HEK293 (cell line): Measurements from ENCODE around the gene PRMT1.
A peak's percentile ranks its signal among the peaks of the same experiment; 100 is the strongest.

Experiments used
- CTCF ChIA-PET: fragments of 350-600 bp; formaldehyde crosslinking; extraction: SDS; loops from one replicate; lab custom pipeline; 2021; ENCODE audit warnings: antibody characterized with exemption; lab: Yijun Ruan, JAX
- POLR2A ChIA-PET: fragments of 300-600 bp; formaldehyde crosslinking; extraction: SDS; loops from one replicate; lab custom pipeline; 2020; ENCODE audit warnings: antibody characterized with exemption, inconsistent platforms; lab: Yijun Ruan, JAX
- H3K27ac ChIP-seq: fragments of 200-500 bp; sonication (Bioruptor generic); 2 replicates; pipeline ENCODE4 v1.5.1; 2014; ENCODE audit warnings: low read depth, low read length, control low read depth, inconsistent platforms; ENCODE audit errors: extremely low read depth
- H3K36me3 ChIP-seq, 2 experiments: fragments of 200-500 bp in 1 of 2; sonication (Bioruptor generic) in 1 of 2; 1 replicate in 1 of 2; 2 replicates in 1 of 2; pipeline ENCODE4 v1.5.1; 2014 to 2017; ENCODE audit warnings: inconsistent platforms in 2 of 2, low read length in 2 of 2; ENCODE audit not compliant: control insufficient read depth in 2 of 2, insufficient read depth in 1 of 2
- H3K4me1 ChIP-seq: fragments of 200-500 bp; sonication (Bioruptor generic); 2 replicates; pipeline ENCODE4 v1.5.1; 2014; ENCODE audit warnings: mild to moderate bottlenecking, low read length, inconsistent platforms; ENCODE audit not compliant: control insufficient read depth, insufficient read depth
- H3K4me3 ChIP-seq: 2 replicates; pipeline ENCODE4 v1.5.1; 2011; ENCODE audit warnings: low read depth, mild to moderate bottlenecking, control low read depth, low read length, moderate library complexity
- H3K9me3 ChIP-seq: fragments of 200-500 bp; sonication (Bioruptor generic); 2 replicates; pipeline ENCODE4 v1.5.1; 2014; ENCODE audit warnings: low read depth, low read length, inconsistent platforms; ENCODE audit not compliant: control insufficient read depth, insufficient read depth
- BCL11B ChIP-seq: fragments of 450-650 bp; formaldehyde crosslinking; IDR thresholded peaks from 2 replicates; pipeline ENCODE4 v1.5.1; 2016; ENCODE audit warnings: low read depth, missing biosample characterization, missing genetic modification characterization
- KLF7 ChIP-seq: fragments of 450-650 bp; formaldehyde crosslinking; IDR thresholded peaks from 2 replicates; pipeline ENCODE4 v1.5.1; 2016; ENCODE audit warnings: missing biosample characterization, missing genetic modification characterization, borderline replicate concordance
- PBX3 ChIP-seq: sonication (generic); formaldehyde crosslinking; IDR thresholded peaks from 2 replicates; pipeline ENCODE4 v1.8.1; 2022; ENCODE audit warnings: mild to moderate bottlenecking, moderate library complexity, missing genetic modification reagents
- PRDM1 ChIP-seq: fragments of 450-650 bp; formaldehyde crosslinking; IDR thresholded peaks from 2 replicates; pipeline ENCODE4; 2016; ENCODE audit warnings: missing biosample characterization, missing genetic modification characterization
- PRDM6 ChIP-seq: fragments of 450-650 bp; formaldehyde crosslinking; IDR thresholded peaks from 2 replicates; pipeline ENCODE4 v1.5.1; 2017; ENCODE audit warnings: missing biosample characterization, missing genetic modification characterization
- SETDB1 ChIP-seq: IDR thresholded peaks from one replicate; pipeline ENCODE4 v1.6.1; 2017; ENCODE audit warnings: mild to moderate bottlenecking, low read length, moderate library complexity, mixed read lengths; ENCODE audit not compliant: insufficient read length
- SP2 ChIP-seq: fragments of 450-650 bp; formaldehyde crosslinking; IDR thresholded peaks from 2 replicates; pipeline ENCODE4 v1.5.1; 2016; ENCODE audit warnings: missing biosample characterization, missing genetic modification characterization
- SP3 ChIP-seq: fragments of 450-650 bp; formaldehyde crosslinking; IDR thresholded peaks from 2 replicates; pipeline ENCODE4 v1.5.1; 2016; ENCODE audit warnings: missing biosample characterization, missing genetic modification characterization
- ZNF146 ChIP-seq: fragments of 450-650 bp; formaldehyde crosslinking; IDR thresholded peaks from 2 replicates; pipeline ENCODE4 v1.5.1; 2016; ENCODE audit warnings: missing biosample characterization, missing genetic modification characterization
- ZNF157 ChIP-seq: fragments of 450-650 bp; formaldehyde crosslinking; IDR thresholded peaks from 2 replicates; pipeline ENCODE4 v1.5.1; 2016; ENCODE audit warnings: missing biosample characterization, missing genetic modification characterization
- ZNF221 ChIP-seq: fragments of 450-650 bp; formaldehyde crosslinking; IDR thresholded peaks from 2 replicates; pipeline ENCODE4 v1.5.1; 2017; ENCODE audit warnings: missing biosample characterization, missing genetic modification characterization, borderline replicate concordance
- ZNF292 ChIP-seq: fragments of 450-650 bp; formaldehyde crosslinking; IDR thresholded peaks from 2 replicates; pipeline ENCODE4 v1.5.1; 2016; ENCODE audit warnings: low read depth, missing biosample characterization, missing genetic modification characterization, borderline replicate concordance
- ZNF391 ChIP-seq: fragments of 450-650 bp; formaldehyde crosslinking; IDR thresholded peaks from 2 replicates; pipeline ENCODE4 v1.5.1; 2016; ENCODE audit warnings: low read depth, missing biosample characterization, missing genetic modification characterization, borderline replicate concordance
- ZNF501 ChIP-seq: fragments of 450-650 bp; formaldehyde crosslinking; IDR thresholded peaks from 2 replicates; pipeline ENCODE4 v1.5.1; 2016; ENCODE audit warnings: missing biosample characterization, missing genetic modification characterization
- ZNF549 ChIP-seq: fragments of 450-650 bp; IDR thresholded peaks from 2 replicates; pipeline ENCODE4 v1.5.1; 2018; ENCODE audit warnings: missing biosample characterization, missing genetic modification characterization, mild to moderate bottlenecking, inconsistent platforms, moderate library complexity
- ZNF677 ChIP-seq: fragments of 450-650 bp; IDR thresholded peaks from 2 replicates; pipeline ENCODE4 v1.5.0; 2018; ENCODE audit warnings: missing biosample characterization, mild to moderate bottlenecking, missing genetic modification characterization, moderate library complexity
- ZXDB ChIP-seq: fragments of 450-650 bp; formaldehyde crosslinking; IDR thresholded peaks from 2 replicates; pipeline ENCODE4 v1.5.1; 2016; ENCODE audit warnings: missing biosample characterization, missing genetic modification characterization
- TF ChIP-seq, protein P1 (sequence below): fragments of 450-650 bp; formaldehyde crosslinking; conservative IDR thresholded peaks from 2 replicates; pipeline ENCODE4 v1.5.1; 2016; ENCODE audit warnings: low read depth, missing biosample characterization, missing genetic modification characterization
- TF ChIP-seq, protein P2 (sequence below): fragments of 450-650 bp; formaldehyde crosslinking; IDR thresholded peaks from 2 replicates; pipeline ENCODE4 v1.5.1; 2016; ENCODE audit warnings: missing biosample characterization, missing genetic modification characterization, borderline replicate concordance

Gene PRMT1

DNA sequence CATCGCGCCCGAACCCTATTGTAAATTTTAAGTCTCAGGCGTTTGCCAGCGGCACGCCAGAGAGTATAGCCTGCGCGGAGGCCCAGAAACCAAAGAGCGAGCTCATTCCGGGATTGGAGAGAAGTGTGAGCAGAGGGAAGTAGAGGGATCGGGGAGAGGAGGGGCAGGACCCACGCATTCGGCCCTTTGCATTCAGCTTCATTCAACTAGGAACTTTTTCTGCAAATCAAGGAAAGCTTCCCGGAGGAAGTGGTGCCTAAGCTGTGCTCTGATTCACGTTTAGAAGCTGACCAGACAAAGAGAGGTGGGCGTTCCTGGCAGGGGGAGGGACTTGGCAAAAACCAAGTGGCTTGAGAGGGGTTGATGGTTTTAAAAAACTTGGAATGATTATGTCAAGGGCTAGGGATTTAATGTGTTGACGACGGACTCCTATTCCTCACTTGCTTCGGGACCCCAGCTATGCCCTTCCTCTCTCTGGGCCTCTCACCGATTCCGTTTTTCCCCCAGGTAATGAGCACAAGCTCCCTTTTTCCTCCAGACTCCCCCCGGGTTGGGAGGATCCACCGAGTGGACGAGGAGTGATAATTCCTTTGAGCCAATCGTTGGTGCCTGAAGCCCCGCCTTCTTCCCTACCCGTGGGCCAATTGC, 811 bp upstream of the PRMT1 start (continued):
- TF ChIP-seq, protein P1, sequence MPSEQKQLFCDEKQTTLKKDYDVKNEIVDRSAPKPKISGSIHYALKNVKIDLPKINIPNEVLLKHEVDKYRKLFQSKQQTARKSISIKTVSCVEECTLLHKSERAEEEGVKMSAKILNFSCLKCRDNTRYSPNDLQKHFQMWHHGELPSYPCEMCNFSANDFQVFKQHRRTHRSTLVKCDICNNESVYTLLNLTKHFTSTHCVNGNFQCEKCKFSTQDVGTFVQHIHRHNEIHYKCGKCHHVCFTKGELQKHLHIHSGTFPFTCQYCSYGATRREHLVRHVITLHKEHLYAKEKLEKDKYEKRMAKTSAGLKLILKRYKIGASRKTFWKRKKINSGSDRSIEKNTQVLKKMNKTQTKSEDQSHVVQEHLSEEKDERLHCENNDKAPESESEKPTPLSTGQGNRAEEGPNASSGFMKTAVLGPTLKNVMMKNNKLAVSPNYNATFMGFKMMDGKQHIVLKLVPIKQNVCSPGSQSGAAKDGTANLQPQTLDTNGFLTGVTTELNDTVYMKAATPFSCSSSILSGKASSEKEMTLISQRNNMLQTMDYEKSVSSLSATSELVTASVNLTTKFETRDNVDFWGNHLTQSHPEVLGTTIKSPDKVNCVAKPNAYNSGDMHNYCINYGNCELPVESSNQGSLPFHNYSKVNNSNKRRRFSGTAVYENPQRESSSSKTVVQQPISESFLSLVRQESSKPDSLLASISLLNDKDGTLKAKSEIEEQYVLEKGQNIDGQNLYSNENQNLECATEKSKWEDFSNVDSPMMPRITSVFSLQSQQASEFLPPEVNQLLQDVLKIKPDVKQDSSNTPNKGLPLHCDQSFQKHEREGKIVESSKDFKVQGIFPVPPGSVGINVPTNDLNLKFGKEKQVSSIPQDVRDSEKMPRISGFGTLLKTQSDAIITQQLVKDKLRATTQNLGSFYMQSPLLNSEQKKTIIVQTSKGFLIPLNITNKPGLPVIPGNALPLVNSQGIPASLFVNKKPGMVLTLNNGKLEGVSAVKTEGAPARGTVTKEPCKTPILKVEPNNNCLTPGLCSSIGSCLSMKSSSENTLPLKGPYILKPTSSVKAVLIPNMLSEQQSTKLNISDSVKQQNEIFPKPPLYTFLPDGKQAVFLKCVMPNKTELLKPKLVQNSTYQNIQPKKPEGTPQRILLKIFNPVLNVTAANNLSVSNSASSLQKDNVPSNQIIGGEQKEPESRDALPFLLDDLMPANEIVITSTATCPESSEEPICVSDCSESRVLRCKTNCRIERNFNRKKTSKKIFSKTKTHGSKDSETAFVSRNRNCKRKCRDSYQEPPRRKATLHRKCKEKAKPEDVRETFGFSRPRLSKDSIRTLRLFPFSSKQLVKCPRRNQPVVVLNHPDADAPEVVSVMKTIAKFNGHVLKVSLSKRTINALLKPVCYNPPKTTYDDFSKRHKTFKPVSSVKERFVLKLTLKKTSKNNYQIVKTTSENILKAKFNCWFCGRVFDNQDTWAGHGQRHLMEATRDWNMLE (tag by site-specific recombination) = no peak
- TF ChIP-seq ZNF391 (tag by site-specific recombination) (0 out of 2 replicates have a peak, but pooled peaks have one; percentile 50), ZNF501 (tag by site-specific recombination) (peak; percentile 62; the same call in 1 of the 2 replicates), SP3 (tag by site-specific recombination) (peak; percentile 21), SETDB1 (peak; percentile 77)

- TF ChIP-seq ZNF221 (tag by site-specific recombination) (no peak), ZNF146 (no peak), KLF7 (tag by site-specific recombination) (no peak), ZXDB (tag by site-specific recombination) (no peak; the same call in 1 of the 2 replicates), ZNF677 (tag by site-specific recombination) (peak; percentile 69; the same call in 1 of the 2 replicates), BCL11B (tag by site-specific recombination) (no peak), SP2 (tag by site-specific recombination) (peak; percentile 88), ZNF292 (tag by site-specific recombination) (no peak), ZNF549 (tag by site-specific recombination) (no peak), PRDM1 (tag by site-specific recombination) (no peak), PBX3 (CRISPR knock-in tag) (peak; percentile 99), PRDM6 (tag by site-specific recombination) (no peak), ZNF157 (tag by site-specific recombination) (no peak), SP3 (tag by site-specific recombination) (peak; percentile 95; the same call in 1 of the 2 replicates)
- TF ChIP-seq, protein P2, sequence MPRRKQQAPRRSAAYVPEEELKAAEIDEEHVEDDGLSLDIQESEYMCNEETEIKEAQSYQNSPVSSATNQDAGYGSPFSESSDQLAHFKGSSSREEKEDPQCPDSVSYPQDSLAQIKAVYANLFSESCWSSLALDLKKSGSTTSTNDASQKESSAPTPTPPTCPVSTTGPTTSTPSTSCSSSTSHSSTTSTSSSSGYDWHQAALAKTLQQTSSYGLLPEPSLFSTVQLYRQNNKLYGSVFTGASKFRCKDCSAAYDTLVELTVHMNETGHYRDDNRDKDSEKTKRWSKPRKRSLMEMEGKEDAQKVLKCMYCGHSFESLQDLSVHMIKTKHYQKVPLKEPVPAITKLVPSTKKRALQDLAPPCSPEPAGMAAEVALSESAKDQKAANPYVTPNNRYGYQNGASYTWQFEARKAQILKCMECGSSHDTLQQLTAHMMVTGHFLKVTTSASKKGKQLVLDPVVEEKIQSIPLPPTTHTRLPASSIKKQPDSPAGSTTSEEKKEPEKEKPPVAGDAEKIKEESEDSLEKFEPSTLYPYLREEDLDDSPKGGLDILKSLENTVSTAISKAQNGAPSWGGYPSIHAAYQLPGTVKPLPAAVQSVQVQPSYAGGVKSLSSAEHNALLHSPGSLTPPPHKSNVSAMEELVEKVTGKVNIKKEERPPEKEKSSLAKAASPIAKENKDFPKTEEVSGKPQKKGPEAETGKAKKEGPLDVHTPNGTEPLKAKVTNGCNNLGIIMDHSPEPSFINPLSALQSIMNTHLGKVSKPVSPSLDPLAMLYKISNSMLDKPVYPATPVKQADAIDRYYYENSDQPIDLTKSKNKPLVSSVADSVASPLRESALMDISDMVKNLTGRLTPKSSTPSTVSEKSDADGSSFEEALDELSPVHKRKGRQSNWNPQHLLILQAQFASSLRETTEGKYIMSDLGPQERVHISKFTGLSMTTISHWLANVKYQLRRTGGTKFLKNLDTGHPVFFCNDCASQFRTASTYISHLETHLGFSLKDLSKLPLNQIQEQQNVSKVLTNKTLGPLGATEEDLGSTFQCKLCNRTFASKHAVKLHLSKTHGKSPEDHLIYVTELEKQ (tag by site-specific recombination) = no peak
- Histone ChIP-seq H3K4me1 (peaks cover 21% of the 10 kb centered on the region), H3K27ac (peak overlapping the region; percentile 94), H3K36me3 (peaks cover 18% of the 10 kb centered on the region in 2 experiments; a peak in 2 of 3 replicates), H3K9me3 (no peaks in the 10 kb centered on the region), H3K4me3 (peak overlapping the region; percentile 76)
- POLR2A ChIA-PET = interaction anchor here (0.5 to 3.8 kb wide), 32 partner anchors 10 to 603 kb away, joined by 3 to 56 read pairs (median 6); partner anchors contain the start of genes AKT1S1, ALDH16A1, AP2A1 and ATF5
- CTCF ChIA-PET = interaction anchor here (0.7 to 4.4 kb wide), 10 partner anchors 12 to 203 kb away, joined by 3 to 27 read pairs (median 4); partner anchors contain the start of genes BCL2L12, IRF3, PRRG2 and RRAS
These were observed 264 bp upstream of the PRMT1 start for GRCh38 chr19:49676784-49677230.
